Pulmonary artery endothelial cell (primary cell): ENCODE data around the gene SV2B. TPM values are rescaled to one million over a fixed set of nuclear protein-coding genes. Genes with fewer than 3 reads are reported as not detected.

Source experiments
- total RNA-seq: library from RNA; depleted of rRNA; stranded (reverse); fragments of >200 nt; gene quantifications from 2 replicates; pipeline ENCODE4 v1.2.3, GENCODE V29; 2014

The SV2B gene
- total RNA-seq, 1 donor from 2014 or later: not detected

Other genes starting within 250 kb of the SV2B start
- gene FURIN, start 231.7 kb upstream of the SV2B start, total RNA-seq: 69.8 and 73.1 TPM in 2 replicates
- gene FES, start 215.8 kb upstream of the SV2B start, total RNA-seq: 60.5 and 76.2 TPM in 2 replicates
- gene MAN2A2, start 197.0 kb upstream of the SV2B start, total RNA-seq: 19.8 and 31.8 TPM in 2 replicates
- gene HDDC3, start 167.7 kb upstream of the SV2B start, total RNA-seq: 17.1 and 17.7 TPM in 2 replicates
- 129 and 143 TPM in 2 replicates for gene UNC45A, start 165.0 kb upstream of the SV2B start, total RNA-seq
- gene RCCD1, start 145.4 kb upstream of the SV2B start, total RNA-seq: 9.5 and 10.7 TPM in 2 replicates
- 139 and 270 TPM in 2 replicates for gene PRC1, start 105.7 kb upstream of the SV2B start, total RNA-seq
- gene VPS33B, start 77.7 kb upstream of the SV2B start, total RNA-seq: 14.1 and 14.9 TPM in 2 replicates